Measurements from ENCODE around the gene C10orf105.

Gene C10orf105

DNA sequence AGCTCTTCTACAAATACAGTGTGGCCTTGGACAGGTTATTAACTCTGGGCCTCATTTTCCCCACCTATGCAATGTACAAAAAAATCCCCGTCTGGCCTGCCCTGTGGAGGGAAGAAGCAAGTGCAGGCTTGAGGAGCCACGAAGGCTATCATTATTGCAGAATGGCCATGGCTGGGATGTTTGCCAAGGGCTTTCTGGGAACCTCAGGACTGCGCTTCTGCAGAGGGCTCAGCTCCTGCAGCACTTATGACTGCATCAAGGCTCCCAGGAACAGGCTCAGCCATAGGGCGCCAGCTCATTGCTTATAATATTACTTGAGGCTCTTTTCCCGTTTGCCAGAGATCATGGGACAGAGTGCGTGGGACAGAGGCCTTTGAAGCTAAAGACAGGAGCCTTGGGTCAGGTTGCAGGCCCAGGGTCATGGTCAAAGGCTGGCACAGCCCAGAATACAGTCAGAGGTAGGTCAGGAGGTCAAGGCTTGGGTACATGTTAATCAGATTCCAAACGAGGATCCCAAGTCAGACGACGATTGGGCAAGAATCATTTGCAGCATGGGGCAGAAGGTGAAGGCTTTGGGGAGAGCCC is 20.6 kb upstream of the C10orf105 start:
- FAIRE-seq, result no peak
- DNase-seq (ENCODE audit: insufficient read length, low spot score), result no peak

DNA sequence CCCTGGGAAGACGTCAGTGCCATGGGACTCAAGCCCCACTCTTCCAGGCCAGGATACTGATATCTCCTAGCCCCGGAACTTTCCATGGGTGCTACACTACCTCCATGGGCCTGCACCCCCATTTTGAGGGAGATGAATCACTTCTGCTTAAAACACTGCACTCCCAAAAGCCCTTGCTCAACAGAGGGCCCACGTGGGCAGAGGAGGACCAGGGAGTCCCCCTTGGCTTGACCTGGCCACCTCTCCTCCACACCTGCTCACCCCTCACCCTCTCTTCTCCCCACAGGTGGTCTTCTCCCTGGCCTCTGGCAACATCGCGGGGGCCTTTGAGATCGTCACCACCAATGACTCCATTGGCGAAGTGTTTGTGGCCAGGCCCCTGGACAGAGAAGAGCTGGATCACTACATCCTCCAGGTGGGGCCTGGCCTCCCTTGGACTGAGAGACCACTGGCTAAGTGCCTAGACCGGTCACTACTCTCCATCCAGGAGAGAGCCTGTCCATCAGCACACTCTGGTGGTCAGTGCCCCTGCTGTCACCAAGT is 19.9 kb upstream of the C10orf105 start:
- no peak for FAIRE-seq

DNA sequence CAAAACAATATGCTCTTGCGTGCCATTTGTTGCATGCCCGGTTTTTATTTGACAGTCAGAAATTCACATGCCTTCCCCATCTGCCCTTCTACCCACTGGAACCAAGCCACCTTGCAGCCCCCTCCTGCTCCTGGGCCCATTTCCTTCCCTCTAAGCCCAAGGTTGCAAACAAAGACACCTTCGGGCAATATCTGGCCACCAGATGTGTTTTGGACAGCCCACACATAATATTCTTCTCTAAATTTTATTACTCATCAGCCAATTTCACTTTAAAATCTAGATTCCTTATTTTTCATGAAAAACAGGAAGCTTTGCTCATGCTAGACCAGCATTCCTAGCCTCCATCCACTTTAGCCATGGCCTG is 18.2 kb upstream of the C10orf105 start:
- no peak for DNase-seq (ENCODE audit: insufficient read length, low spot score)
- FAIRE-seq, result no peak

More for the DNA sequence above, 19.9 kb upstream of the C10orf105 start:
- DNase-seq (ENCODE audit: insufficient read length, low spot score), result no peak

DNA sequence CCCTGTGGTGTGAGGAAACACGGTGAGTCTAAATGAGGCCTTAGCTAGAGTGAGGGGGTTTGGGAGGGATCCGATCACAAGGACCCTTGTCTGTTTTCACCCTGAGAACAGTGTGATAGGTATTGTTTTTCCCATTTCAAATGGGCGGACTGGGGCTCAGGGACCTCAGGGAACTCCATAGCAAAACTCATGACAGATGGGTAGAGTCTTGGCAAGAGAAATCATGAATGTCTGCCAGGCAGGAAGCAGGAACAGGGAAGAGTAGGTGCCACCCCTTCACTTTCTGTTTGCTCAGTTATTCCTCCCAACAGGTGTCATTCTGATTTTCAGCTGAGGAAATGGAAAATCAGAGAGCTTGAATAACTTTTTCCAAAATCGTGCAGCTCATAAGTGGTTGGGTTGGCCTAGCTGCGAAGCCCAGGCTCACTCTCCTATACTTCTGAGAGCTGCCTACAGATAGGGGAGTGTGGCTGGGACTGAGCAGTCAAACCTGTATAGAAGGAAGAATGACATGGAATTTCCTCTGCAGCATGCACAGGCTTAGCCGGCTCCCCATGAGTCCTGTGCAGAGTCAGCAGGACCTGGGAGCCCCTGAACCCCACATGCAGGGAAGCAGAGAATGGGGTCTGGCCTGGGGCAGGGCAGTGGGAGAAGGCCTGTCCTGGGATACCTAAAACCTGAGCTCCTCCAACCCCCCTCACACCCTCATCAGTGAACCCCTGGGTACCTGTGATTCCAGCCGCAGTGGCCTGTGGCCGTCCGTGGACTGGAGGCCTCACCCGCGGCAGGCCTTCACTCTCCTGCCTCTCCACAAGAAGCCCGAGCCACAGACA is 17.6 kb upstream of the C10orf105 start:
- FAIRE-seq (no peak), DNase-seq (ENCODE audit: insufficient read length, low spot score) (no peak)

DNA sequence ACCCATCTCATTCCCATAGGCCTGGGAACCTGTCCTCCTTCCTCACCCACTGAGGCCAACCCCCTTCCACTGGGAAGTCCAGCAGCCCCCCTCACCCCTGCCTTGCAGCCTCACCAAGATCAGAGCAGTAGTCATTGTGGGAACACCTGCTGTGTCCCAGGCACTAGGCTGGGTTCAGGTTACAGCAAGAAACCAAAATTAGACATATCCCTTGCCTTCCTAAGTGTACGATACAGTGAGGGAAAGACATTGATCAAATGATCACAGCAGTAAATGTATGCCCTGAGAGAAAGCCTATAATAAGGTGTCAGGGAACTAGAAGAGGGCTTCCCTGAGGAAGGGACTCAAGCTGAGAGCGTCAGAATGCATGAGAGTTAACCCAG is 17.0 kb upstream of the C10orf105 start:
- DNase-seq (ENCODE audit: insufficient read length, low spot score), result no peak
- FAIRE-seq, result no peak

DNA sequence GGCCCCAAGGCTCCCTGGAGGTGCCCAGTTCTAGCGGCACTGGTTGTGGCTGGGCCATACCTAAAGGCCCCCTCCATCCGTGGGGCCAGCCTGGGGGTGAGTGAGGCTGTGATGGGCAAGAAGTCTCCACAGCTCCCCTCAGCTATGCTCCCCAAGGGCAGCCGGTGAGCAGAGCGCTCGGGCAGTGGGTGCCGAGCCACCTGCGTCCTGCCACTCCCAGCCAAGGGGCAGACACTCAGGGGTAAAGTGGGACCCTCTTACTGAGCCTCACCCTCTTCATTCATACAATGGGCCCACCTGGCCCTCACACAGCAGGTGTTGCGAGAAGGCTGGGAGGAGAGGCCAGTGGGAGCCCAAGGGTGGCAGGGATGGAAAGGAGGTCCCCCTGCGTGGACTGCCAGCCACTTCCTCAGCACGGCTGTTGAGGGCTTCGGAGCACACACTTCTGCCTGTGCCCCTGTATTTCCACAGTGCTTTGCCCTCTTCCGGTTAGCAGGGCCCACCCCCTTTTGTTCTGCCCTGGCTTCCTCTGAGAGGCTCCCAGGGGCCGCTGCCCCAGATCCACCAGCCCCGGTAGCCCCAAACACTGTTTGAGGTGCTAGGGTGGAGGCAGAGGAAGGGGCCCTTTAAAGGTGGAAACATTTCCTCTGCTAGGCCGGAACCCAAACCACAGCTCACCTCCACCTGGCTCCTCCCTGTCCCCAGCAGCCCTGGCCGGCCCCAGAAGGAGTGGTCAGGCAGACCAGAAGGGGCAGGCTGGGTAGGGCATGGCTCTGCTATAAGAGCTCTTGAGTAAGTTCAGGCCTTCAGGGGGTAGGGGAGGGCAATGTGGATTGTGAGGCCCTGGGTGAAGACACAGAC is 16.4 kb upstream of the C10orf105 start:
- FAIRE-seq, result peak; percentile 86
- peak; percentile 35 for DNase-seq (ENCODE audit: insufficient read length, low spot score)

DNA sequence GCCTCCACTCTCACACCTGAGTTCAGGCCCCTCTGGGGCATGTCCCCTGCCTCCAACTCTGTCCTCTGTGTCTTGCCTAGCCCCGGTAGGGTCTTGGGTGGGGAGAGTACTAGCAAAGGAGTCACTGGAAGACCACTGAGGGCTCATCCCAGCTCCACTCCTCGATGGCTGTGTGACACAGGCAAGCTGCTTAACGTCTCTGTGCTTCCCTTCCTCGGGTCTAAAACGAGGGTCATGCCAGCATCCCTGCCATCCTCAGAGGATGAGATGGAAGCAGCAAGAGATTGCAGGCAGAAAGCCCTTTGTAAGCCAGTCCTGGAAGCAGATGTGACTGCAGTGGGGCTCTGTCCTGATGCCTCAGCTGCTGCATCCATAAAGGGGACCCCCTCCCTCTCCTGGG is 15.2 kb upstream of the C10orf105 start:
- no peak for DNase-seq (ENCODE audit: insufficient read length, low spot score)
- no peak for FAIRE-seq

DNA sequence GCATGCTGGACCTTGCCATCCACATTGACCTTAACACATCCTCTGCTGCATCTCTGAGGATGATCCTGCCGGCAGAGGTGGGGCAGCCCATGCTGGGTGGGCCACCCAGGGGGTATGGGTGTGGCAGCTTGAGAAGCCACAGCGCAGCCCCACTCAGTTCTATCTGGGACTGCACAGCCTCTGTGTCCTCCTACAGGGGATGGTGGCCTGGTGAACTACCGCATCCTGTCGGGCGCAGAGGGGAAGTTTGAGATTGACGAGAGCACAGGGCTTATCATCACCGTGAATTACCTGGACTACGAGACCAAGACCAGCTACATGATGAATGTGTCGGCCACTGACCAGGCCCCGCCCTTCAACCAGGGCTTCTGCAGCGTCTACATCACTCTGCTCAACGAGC is 12.2 kb upstream of the C10orf105 start:
- no peak for FAIRE-seq
- no peak for DNase-seq (ENCODE audit: insufficient read length, low spot score)

DNA sequence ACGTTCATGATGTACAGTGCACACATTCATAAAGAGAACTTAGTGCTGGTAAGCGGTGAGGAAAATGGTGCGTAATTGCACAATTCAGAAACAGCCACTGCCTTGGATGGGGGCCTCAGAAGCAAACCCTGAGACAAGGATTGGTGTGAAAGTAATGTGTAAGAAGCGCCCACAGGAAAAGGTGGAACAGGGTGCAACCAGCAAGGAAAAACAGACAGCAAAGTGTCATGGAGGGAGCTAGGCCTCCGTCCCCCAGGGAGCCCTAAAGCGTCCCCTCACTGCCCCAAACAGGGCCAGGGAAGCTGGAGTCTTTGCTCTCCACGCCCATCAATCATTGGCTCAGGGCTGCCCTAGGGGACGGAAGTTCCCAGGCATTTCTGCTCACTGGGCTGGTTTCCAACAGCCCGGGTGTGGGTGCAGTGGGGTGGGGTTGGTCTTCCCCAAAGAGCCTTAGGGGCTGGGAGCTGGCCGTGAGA is 9.6 kb upstream of the C10orf105 start:
- DNase-seq (ENCODE audit: insufficient read length, low spot score) (no peak), FAIRE-seq (peak; percentile 42)

DNA sequence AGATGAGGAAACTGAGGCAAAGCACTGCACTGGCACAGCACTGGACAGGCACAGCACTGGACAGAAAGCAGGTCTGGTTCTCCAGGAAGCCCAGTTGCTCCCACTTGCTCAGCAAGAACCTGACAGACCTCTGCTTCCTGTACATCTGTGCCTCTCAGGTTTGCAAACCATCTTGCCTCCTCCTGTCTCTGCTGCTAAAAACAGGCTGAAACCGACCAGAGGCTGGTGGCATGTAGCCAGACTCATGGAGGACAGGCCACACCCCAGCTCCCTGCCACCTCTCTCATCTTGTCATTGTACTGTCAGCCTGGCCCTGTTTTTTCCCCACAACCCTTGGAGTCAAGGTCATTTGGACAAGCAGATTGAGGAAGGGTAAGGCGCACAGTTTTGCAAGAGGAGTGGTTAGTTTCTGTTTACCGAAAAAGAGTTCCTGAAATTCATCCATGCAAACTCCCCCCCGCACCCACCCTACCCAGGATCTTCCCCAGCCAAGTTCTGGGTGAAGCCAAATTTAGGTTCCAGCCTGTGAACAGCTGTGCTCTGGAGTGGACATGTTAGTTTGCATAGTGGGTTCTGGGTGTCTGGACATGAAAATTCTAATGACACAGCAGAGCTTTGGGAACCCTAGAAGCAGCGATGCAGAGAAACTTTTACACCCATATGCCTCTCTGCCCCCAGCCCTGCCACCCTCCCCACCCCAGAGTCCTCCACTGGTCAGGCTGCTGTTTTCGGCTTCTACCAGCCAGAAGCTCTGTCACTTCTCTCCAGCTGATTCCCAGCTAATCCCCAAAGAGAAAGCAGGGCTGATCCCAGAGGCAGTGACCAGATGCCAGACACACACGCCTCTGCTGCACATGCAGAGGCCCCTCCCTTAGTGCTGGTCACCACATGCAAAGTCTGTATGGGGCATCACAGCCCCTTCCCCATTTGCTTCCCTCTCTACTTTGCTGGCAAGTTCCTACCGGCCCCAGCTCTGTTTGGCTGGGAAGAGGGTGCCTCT is 8.5 kb upstream of the C10orf105 start:
- FAIRE-seq (peak; percentile 99), DNase-seq (ENCODE audit: insufficient read length, low spot score) (peak; percentile 69)

DNA sequence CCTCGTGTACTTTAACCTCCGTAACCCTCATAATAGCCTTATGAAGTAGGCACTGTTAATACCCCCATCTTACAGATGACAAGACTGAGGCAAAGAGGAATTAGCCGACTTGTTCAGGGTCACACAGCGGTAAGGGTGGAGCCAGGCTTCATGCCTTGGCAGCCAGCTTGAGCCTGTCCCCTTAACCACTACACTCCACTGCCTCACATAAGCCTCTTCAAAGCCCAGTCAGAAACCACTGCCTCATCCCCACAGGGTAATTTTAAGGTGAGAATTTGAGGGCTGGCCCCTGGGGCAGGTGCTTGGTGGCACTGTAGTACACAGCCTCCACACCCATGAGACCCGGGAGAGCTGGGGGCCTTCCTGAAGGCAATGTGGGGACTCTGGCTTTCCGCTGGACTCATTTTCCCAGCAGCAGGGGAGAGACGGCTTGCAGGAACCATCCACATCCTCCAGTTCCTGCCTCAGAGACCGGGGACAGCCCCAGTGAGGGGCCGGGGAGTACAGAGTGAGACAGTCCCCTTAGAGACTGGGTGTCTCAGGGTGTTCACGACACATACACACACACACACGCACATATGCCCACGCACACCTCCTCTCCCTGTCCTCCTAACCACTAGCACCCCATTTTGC is 7.6 kb upstream of the C10orf105 start:
- FAIRE-seq, result no peak
- DNase-seq (ENCODE audit: insufficient read length, low spot score), result peak; percentile 46

DNA sequence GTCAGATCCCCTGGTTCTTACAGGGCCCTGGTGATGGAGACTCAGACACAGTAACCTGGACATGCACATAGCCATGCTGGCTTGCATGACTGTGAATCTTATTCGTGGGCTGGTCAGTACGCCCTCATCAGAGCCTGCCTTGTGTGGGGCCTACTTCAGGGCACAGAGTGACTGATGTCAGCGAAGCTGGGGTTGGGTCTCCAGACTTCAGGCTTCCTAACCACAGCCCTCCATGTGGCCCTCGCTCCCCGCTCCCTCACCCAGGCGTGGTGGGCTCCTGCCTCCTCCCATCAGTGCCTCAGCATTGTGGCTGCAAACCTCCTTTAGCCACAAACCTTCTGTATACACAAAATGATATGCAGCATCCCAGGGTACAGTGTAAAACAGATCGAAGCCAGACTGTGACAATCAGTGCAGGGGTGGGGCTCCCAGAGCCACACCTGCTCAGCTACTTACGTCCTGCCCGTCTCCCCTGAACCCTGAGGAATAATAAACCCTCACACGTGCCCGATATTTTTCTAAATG is 7.1 kb upstream of the C10orf105 start:
- FAIRE-seq (no peak), DNase-seq (ENCODE audit: insufficient read length, low spot score) (no peak)

DNA sequence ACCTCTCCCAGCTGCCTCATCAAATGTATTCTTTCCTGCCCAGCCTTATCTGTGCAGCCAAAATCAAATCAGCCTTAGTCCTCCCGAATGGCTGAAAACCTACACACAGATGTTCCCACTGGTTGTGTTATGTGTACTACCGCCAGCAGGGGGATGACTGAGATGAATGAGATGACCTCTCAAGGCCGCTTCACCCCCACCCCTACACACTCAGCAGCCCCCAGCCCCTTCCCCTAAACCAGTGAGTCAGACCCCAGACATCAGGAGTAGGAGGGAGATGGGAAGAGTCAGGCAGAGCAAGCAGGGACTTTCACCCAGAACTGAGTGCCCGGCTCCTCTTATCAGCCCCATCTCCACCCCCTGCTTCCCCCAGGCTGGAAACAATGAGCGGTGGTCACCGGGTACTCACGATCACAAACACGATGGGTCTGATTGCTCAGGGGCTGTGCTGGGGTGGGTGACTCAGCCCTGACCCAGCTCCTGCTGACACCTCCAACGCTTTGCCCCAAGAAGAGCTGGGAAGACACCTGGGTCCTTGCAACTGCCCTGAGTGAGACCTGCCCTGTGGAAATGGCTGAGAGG is 6.5 kb upstream of the C10orf105 start:
- FAIRE-seq (peak; percentile 79), DNase-seq (ENCODE audit: insufficient read length, low spot score) (peak; percentile 40)

DNA sequence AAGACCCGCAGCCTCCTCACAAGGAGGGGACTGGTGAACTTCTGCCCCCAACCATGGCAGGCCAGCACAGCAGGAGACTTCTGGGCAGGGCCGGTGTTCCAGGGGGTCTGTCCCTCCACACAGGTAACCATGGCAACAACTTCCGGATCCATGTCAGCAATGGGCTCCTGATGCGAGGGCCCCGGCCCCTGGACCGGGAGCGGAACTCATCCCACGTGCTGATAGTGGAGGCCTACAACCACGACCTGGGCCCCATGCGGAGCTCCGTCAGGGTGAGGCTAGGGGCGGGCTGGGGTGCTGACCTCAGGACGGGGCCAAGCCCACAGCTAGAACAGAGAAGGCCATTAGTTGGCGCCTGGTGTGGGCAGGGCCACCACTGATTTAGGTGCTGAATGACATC is 5.7 kb upstream of the C10orf105 start:
- FAIRE-seq (no peak), DNase-seq (ENCODE audit: insufficient read length, low spot score) (no peak)

DNA sequence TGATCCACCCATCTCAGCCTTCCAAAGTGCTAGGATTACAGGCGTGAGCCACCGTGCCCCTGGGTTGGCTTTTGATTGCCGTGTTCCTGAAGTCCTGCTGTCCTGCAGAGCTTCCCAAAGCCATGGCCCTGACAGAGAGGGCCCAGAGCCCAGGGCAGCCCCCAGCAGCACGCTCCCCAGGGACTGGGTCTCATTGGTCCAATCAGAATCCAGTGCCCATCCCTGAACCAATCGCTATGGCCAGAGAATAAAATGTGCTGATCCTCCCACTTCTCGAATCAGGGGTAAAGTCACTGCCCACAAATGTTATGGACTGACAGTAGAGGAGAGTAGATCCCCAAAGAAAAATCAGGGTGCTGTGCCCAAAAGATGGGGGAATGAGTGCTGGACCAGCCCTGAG is 5.0 kb upstream of the C10orf105 start:
- no peak for DNase-seq (ENCODE audit: insufficient read length, low spot score)
- no peak for FAIRE-seq

DNA sequence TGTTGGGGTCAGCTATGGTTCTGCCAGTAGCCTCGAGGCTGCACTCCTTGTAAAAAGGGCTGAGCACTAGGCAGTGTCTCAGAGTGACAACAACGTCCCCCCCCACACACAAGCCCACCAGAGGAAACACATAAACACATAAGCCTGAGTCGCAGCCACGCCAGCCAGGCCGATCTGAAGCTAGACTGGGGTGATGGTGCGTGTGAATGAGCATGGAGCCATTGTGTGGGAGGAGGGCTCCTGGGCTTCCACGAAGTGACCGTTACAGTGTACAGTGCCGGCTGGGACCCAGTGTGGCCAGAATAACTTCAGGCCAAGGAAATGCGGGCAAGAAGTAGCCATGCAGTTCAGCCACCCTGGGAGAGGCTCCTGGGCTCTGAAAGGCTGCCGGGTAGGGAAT is 3.7 kb upstream of the C10orf105 start:
- FAIRE-seq, result no peak
- DNase-seq (ENCODE audit: insufficient read length, low spot score), result no peak

DNA sequence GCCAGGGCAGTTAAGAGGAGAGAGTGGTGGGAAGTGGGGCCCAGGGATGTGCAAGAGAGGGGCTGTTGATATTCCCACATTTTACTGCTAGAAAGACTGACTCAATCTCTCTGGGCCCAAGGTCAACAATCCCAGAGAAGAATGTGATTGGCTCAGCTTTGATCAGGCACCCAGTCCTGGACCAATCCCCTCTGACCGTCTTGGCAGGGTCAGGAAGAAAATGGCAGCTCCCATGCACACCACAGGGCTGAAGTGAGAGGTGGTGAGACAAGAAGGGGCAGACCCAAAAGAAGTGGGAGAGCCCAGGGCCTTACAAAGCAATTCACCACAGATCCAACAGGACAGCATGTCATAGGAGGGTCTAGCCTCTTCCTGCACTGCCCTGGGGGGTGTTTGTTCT is 3.3 kb upstream of the C10orf105 start:
- DNase-seq (ENCODE audit: insufficient read length, low spot score) (no peak), FAIRE-seq (no peak)

DNA sequence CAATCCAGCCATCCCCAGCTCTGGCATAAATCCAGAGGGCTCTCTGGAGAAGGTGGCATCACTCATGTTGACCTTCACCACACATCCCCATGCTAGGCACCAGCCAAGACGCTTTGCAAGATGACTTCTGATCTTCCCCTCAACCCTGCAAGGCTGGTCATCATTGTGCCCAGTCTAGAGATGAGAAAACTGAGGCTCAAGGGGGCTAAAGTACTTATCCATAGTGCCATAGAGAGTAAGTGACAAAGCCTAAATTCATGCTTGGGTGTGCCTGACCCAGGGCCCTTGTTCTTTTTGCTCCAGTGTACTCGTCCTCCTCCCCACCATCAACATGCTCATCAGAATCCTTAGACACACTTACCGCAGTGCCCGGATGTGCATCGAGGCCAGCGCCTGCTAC is 1.7 kb upstream of the C10orf105 start:
- DNase-seq (ENCODE audit: insufficient read length, low spot score) (no peak), FAIRE-seq (no peak)

DNA sequence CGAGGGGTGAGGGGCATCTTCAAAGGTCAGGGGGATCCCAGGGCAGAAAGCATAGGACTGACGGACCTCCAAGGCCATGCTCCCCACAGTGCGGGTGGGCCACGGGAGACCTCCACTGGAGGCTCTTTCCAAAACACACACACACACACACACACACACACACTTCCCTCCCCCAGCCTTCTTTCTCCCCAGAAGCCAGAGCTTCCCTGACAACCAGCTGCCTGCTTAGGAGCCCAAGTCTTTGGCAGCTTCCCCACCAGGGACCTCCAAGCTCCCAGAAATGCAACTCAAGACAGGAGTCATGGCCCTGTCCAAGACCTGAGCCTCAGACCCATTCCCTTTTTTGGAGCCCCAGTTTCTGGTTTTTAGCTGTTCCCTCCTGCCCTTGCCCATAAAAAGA is 710 bp upstream of the C10orf105 start:
- DNase-seq (ENCODE audit: insufficient read length, low spot score), result no peak
- FAIRE-seq, result no peak
